Ovary (tissue), 9 donors: ENCODE data around the gene ASAP2. TPM values are rescaled to one million over a fixed set of nuclear protein-coding genes. Genes with fewer than 3 reads are reported as not detected.
"Not testable (repeated sequence)": the region's sequence is repeated elsewhere in the genome, so short reads cannot be mapped to it uniquely, and the experiment has no call there.

Source experiments
- DNase-seq, 5 donors: peaks; one replicate each; pipeline ENCODE4 v3.0.0-alpha.2; 2019 to 2020
- H3K27ac ChIP-seq, 2 donors: fragments of 200-600 bp; one replicate each; pipeline versions ENCODE4 v1.5.1 to v1.8.0; 2019 to 2022
- H3K27me3 ChIP-seq: fragments of 200-600 bp; one replicate; pipeline ENCODE4 v1.8.0; 2022
- H3K36me3 ChIP-seq: fragments of 200-600 bp; sonication (generic); one replicate; pipeline ENCODE4 v1.5.1; 2019
- H3K4me1 ChIP-seq: one replicate; pipeline ENCODE4 v1.8.1; 2013; ENCODE audit warnings: mild to moderate bottlenecking, moderate library complexity; ENCODE audit not compliant: insufficient read depth
- H3K4me3 ChIP-seq: fragments of 200-600 bp; sonication (generic); one replicate; pipeline ENCODE4 v1.5.1; 2017
- H3K9me3 ChIP-seq, 2 donors: fragments of 200-600 bp in 1 of 2; sonication (generic) in 1 of 2; one replicate each; pipeline versions ENCODE4 v1.5.1 to v1.8.1; 2013 to 2019; ENCODE audit warnings: mild to moderate bottlenecking in 1 of 2, moderate library complexity in 1 of 2
- EP300 ChIP-seq: sonication (generic); formaldehyde crosslinking; IDR thresholded peaks from one replicate; pipeline ENCODE4 v1.6.1; 2017; ENCODE audit warnings: antibody characterized with exemption
- POLR2A ChIP-seq: fragments of 450-650 bp; IDR thresholded peaks from one replicate; pipeline ENCODE4 v1.6.1; 2017; ENCODE audit warnings: antibody characterized with exemption, mild to moderate bottlenecking, moderate library complexity
- WGBS, 3 donors: extraction: QIAGEN DNeasy Blood & Tissue Kit in 1 of 3; methylation state at CpG; one replicate each; pipeline versions ENCODE4 v1.1.5 to v1.1.7; 2013 to 2017; 5-methylcytosine and 5-hydroxymethylcytosine counted together
- intact Hi-C, 4 donors: fragments of 100-400 bp; cut with DNase I; formaldehyde crosslinking; loops; one replicate each; pipeline versions ENCODE4 v1.11.0 to v1.15.1; 2022 to 2023
- polyA plus RNA-seq, 2 donors: library from polyadenylated mRNA; stranded (reverse); fragments of 200-250 nt in 1 of 2; fragments of 350-450 nt in 1 of 2; fragmentation: Illumina TruSeq in 1 of 2; extraction: RNeasy Lipid Tissue Mini Kit (QIAGEN cat#74804) in 1 of 2; gene quantifications; one replicate each; pipeline ENCODE4 v1.2.3, GENCODE V29; 2013 to 2014
- total RNA-seq, 7 donors: library from RNA; depleted of rRNA in 2 of 7; stranded (reverse); fragments of >200 nt in 2 of 7; fragmentation: NEBNext Ultra II Directional in 3 of 7; extraction: Animal tissue kit (Norgen Biotek cat#: 25700) in 3 of 7; gene quantifications; one replicate each; pipeline versions ENCODE4 v1.1.0 to v1.2.4, GENCODE V29; 2016 to 2023
- TF ChIP-seq, protein P1 (sequence below), 3 donors: fragments of 450-650 bp in 2 of 3; fragments of 200-600 bp in 1 of 3; IDR thresholded peaks; one replicate each; pipeline versions ENCODE4 v1.5.1 to v1.8.0; 2016 to 2022; ENCODE audit warnings: antibody characterized with exemption in 3 of 3, mild to moderate bottlenecking in 1 of 3
- donor health status: DM: no; HTN: no; CAD: no; lungs with moderate emphysema.
- donor health status: DM: no; HTN: no; CAD: no.
- donor health status: Bipolar disorder and iron deficiency.
- donor health status: DM: yes; HTN: yes; CAD: no.
- donor health status: DM: no; HTN: no; CAD: no.
- donor health status: DM: yes; HTN: yes; CAD: no.

ASAP2 gene
- total and polyA plus RNA-seq, 9 donors, result 10.3 to 22.7 (median 15.5) TPM

DNA sequence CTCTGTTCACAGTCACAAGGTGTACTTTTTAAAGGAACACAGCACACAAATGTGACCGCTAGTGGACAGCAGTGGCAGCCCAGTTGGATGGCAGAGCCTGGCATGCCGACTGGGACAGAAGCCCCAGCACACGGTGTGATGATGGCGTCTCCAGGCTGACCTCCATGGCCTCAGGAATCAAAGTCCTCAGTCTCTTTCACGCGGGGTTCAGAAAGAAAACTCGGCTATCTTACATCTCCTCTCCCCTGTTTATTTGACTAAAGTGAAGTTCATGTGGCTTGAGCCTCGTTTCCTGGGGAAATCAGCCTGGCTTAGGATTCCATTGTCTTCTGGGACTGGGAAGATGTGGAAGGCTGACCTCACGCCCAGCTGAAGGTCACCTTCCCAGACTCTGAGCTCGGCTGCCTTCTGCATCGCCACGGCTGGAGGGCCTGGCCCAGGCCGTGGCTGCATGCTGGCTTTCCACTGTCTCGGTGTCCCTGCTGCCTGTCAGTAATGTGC is 56.1 kb downstream of the ASAP2 start:
- Histone ChIP-seq H3K27me3 (no peaks in the 10 kb centered on the region), H3K4me1 (peaks cover 38% of the 10 kb centered on the region), H3K4me3 (no peak overlapping the region), H3K27ac (peak overlapping the region; percentile 42 to 52), H3K9me3 (no peaks in the 10 kb centered on the region), H3K36me3 (no peaks in the 10 kb centered on the region)
- 44 to 61% (median 59%) methylated on average over 14 of the region's 14 CpGs for WGBS, 3 donors
- peak in 2 of 5 donors; percentile 42 to 54 for DNase-seq
- intact Hi-C loops, result no loop called here
- TF ChIP-seq POLR2A, result no peak

DNA sequence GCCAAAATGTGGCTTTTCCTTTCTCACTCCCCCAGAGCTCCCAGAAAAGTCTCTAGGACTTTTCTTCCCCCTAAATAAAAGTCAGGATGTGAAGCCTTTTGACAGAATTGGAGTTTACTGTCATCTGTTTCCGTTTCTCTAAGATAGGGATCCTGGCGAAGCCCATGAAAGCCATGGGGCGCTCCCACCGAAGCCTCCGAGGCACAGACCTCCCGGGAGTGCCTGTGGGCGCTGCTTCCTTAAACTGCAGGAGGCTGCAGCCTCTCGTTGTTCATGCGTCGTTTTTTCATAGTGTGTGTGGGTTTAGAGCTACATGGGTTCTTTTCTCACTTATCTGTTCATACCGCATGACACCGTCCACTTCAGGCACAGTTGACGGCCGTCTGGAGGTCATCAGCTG is 56.8 kb downstream of the ASAP2 start:
- intact Hi-C loops, result no loop called here
- DNase-seq, result no peak
- no peaks in the 10 kb centered on the region for H3K9me3 ChIP-seq
- WGBS, 3 donors, result 19 to 37% (median 22%) methylated on average over 14 of the region's 14 CpGs
- TF ChIP-seq POLR2A, result no peak
- TF ChIP-seq EP300, result no peak
- TF ChIP-seq, protein P1, sequence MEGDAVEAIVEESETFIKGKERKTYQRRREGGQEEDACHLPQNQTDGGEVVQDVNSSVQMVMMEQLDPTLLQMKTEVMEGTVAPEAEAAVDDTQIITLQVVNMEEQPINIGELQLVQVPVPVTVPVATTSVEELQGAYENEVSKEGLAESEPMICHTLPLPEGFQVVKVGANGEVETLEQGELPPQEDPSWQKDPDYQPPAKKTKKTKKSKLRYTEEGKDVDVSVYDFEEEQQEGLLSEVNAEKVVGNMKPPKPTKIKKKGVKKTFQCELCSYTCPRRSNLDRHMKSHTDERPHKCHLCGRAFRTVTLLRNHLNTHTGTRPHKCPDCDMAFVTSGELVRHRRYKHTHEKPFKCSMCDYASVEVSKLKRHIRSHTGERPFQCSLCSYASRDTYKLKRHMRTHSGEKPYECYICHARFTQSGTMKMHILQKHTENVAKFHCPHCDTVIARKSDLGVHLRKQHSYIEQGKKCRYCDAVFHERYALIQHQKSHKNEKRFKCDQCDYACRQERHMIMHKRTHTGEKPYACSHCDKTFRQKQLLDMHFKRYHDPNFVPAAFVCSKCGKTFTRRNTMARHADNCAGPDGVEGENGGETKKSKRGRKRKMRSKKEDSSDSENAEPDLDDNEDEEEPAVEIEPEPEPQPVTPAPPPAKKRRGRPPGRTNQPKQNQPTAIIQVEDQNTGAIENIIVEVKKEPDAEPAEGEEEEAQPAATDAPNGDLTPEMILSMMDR (IDR thresholded peaks at IDR 0.05), result no peak
- no peaks in the 10 kb centered on the region for H3K36me3 ChIP-seq
- H3K4me1 ChIP-seq, result peaks cover 38% of the 10 kb centered on the region
- H3K27me3 ChIP-seq, result no peaks in the 10 kb centered on the region
- H3K27ac ChIP-seq, result peak overlapping the region; percentile 42 to 52
- H3K4me3 ChIP-seq, result no peak overlapping the region

DNA sequence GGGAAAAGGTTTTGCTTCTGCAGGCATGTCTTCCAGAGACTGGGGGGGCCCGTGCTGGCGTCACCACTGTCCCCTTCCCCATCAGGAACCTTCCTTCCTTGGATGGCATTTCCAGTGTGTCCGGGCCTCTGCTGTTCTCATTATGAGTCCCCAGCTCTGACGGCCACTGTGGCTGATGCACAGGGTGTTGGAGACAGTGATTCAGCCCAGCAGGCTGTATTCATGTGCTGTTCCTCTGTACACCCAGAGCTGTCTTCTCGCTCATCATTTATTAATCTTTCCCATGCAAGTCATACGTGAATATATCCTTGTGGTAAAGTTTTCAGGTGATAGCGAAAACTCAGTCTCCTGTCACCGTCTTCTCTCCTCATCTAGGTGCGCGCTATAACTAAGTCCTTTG is 57.7 kb downstream of the ASAP2 start:
- Histone ChIP-seq H3K4me1 (peaks cover 35% of the 10 kb centered on the region), H3K36me3 (no peaks in the 10 kb centered on the region), H3K27ac (no peak overlapping the region), H3K27me3 (no peaks in the 10 kb centered on the region), H3K4me3 (no peak overlapping the region), H3K9me3 (no peaks in the 10 kb centered on the region)
- intact Hi-C loops, result no loop called here
- DNase-seq, result no peak
- WGBS, 3 donors, result 82 to 92% (median 87%) methylated on average over 10 of the region's 10 CpGs
- no peak for TF ChIP-seq POLR2A
- TF ChIP-seq EP300, result no peak

DNA sequence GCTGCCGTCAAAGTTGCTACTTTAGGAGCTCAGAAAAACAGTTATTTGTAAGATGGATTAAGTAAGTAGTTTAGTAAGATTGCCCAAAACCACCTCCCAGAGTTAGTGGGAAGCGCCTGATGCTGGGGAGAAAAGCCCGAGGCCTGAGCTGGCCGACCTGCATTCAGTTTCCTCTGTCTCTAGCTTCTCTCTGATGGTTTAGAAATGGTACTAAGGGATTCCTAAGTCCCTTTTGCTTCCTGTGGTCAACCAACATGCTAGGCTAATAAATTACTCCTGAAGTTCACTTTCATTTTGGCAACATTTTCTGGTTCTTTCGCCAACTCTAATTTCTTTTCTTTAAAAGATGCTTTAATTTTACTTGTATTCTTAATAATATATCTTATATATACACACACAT is 60.1 kb downstream of the ASAP2 start:
- Histone ChIP-seq H3K9me3 (no peaks in the 10 kb centered on the region), H3K27ac (no peak overlapping the region), H3K27me3 (no peaks in the 10 kb centered on the region), H3K36me3 (no peaks in the 10 kb centered on the region), H3K4me3 (no peak overlapping the region), H3K4me1 (peaks cover 20% of the 10 kb centered on the region)
- TF ChIP-seq EP300, result no peak
- no peak for TF ChIP-seq POLR2A
- TF ChIP-seq, protein P1 (IDR thresholded peaks at IDR 0.05), result no peak
- 76 to 83% (median 76%) methylated on average over 5 of the region's 5 CpGs for WGBS, 3 donors
- no peak for DNase-seq
- intact Hi-C loops, result no loop called here

DNA sequence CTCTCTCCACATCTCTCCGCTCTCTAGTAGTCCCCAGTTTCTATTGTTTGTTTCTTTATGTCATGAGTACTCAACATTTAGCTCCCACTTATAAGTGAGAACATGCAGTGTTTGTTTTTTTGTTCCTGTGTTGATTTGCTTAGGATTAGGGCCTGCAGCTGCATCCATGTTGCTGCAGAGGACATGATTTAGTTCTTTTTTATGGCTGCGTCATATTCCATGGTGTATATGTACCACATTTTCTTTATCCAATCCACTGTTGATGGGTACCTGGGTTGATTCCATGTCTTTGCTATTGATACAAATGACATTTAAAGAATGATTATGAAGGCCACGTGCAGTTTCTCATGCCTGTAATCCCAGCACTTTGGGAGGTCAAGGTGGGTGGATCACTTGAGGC is 60.7 kb downstream of the ASAP2 start:
- H3K27ac ChIP-seq, result not testable (repeated sequence)

DNA sequence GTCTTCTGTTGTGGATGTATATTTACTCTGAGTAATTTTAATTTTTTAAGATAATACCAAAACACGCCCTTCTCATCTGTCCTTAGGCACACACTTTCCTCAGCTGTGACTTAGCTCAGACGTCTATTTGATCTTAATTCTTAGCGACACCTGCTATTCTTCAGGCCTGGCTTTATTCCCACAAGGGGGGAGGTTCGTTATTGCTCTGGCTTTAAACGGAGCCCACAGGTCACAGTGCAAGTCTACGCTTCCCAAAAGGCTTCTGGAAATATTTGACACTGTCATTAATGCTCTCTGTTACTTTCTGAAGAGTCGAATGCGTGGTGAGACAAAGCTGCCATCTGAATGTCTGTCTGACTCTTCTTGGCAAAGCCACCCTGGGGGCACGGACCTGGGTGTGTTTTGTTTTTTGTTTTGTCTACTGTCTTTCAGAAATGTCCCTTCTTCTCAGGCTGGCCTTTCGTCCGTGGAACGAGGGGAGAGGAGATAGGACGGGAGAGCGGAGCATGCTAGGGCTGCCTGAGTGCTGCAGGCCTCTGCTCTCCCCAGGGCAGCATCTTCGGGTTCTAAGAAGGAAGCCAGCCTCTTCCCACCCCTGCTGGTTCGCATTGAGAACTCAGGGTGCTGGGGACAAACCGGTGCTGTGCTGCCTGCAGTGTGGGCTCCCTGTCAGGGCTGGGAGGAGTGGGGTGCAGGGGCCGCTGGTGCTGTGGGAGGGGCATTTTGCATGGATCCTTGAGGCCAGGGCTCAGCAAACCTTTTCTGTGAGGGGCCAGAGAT is 61.9 kb downstream of the ASAP2 start:
- peaks cover 12% of the 10 kb centered on the region for H3K4me1 ChIP-seq

More for the DNA sequence above, 60.7 kb downstream of the ASAP2 start:
- H3K9me3 ChIP-seq, DNase-seq, H3K27me3 ChIP-seq, H3K4me3 ChIP-seq, H3K36me3 ChIP-seq, intact Hi-C loops: not testable (repeated sequence)
- peaks cover 20% of the 10 kb centered on the region for H3K4me1 ChIP-seq
- 94 to 97% (median 95%) methylated on average over 3 of the region's 3 CpGs for WGBS, 3 donors

More for the DNA sequence above, 61.9 kb downstream of the ASAP2 start:
- no peaks in the 10 kb centered on the region for H3K36me3 ChIP-seq
- no peaks in the 10 kb centered on the region for H3K27me3 ChIP-seq
- no peak overlapping the region for H3K27ac ChIP-seq
- no peak for DNase-seq
- 70 to 80% (median 75%) methylated on average over 18 of the region's 18 CpGs for WGBS, 3 donors
- no peak overlapping the region for H3K4me3 ChIP-seq
- intact Hi-C loops, result no loop called here
- TF ChIP-seq, protein P1 (IDR thresholded peaks at IDR 0.05), result no peak
- TF ChIP-seq EP300, result no peak
- TF ChIP-seq POLR2A, result no peak
- no peaks in the 10 kb centered on the region for H3K9me3 ChIP-seq
